GM12865 (cell line): ENCODE measurements around the gene TCF15.

Experiments used
- DNase-seq: peaks from one replicate; pipeline ENCODE4 v3.0.0; 2010; ENCODE audit warnings: low read depth
- H3K4me3 ChIP-seq: 2 replicates; pipeline ENCODE4 v1.5.1; 2011; ENCODE audit warnings: mild to moderate bottlenecking, low read depth, low read length, control low read depth
- TF ChIP-seq, protein P1 (sequence below): IDR thresholded peaks from 2 replicates; pipeline ENCODE4 v1.5.1; 2011; ENCODE audit warnings: low read length, control low read depth, low read depth, inconsistent platforms; ENCODE audit not compliant: insufficient read depth; ENCODE audit errors: missing control alignments

Gene TCF15, protein sequence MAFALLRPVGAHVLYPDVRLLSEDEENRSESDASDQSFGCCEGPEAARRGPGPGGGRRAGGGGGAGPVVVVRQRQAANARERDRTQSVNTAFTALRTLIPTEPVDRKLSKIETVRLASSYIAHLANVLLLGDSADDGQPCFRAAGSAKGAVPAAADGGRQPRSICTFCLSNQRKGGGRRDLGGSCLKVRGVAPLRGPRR

DNA sequence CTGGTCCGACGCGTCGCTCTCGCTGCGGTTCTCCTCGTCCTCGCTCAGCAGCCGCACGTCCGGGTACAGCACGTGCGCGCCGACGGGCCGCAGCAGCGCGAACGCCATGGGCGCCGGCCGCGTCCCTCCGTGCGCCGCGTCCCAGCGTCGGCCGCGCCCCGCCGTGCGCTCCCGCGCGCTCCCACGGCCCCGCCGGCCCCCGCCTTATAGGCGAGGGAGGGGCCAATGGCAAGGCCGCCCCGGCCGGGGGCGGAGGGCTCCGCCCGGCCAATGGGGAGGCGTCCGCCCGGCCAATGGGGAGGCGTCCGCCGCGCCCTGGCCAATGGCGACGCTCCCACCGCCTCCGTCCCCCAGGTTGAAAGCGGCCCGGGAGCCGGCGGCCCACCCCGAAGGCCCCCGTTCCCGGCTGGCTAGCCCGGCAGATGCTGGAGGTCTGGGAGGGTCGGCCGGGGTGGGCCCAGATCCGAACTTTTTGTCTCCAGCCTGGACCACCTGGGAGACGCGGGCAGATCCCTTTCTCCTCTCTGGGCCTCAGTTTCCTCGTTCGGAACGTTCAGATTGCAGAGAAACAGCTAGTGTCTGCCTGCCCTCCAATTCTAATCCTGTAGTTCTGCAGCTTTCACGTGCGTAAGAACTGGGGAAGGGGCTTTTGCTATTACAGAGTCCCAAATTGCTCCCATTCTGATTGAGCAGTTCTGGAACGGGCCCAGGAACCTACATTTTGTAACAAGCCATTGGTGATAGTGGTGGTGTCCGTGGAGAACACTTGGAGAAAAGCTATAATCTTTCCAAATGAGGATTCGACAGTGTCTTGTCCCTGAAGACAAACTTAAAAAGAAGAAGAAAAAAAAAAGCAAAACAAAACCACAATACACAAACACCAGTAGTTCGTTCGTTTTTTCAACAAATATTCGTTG is at the start of gene TCF15:
Gene TCF15 (minus strand): TSS at position 180 of the 917 bp plus-strand sequence. CDS start 72 bp downstream, at position 108.
- DNase-seq, result no peak
- H3K4me3 ChIP-seq, result no peak within 1 kb of the TSS
- TF ChIP-seq, protein P1, sequence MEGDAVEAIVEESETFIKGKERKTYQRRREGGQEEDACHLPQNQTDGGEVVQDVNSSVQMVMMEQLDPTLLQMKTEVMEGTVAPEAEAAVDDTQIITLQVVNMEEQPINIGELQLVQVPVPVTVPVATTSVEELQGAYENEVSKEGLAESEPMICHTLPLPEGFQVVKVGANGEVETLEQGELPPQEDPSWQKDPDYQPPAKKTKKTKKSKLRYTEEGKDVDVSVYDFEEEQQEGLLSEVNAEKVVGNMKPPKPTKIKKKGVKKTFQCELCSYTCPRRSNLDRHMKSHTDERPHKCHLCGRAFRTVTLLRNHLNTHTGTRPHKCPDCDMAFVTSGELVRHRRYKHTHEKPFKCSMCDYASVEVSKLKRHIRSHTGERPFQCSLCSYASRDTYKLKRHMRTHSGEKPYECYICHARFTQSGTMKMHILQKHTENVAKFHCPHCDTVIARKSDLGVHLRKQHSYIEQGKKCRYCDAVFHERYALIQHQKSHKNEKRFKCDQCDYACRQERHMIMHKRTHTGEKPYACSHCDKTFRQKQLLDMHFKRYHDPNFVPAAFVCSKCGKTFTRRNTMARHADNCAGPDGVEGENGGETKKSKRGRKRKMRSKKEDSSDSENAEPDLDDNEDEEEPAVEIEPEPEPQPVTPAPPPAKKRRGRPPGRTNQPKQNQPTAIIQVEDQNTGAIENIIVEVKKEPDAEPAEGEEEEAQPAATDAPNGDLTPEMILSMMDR, result no peak

DNA sequence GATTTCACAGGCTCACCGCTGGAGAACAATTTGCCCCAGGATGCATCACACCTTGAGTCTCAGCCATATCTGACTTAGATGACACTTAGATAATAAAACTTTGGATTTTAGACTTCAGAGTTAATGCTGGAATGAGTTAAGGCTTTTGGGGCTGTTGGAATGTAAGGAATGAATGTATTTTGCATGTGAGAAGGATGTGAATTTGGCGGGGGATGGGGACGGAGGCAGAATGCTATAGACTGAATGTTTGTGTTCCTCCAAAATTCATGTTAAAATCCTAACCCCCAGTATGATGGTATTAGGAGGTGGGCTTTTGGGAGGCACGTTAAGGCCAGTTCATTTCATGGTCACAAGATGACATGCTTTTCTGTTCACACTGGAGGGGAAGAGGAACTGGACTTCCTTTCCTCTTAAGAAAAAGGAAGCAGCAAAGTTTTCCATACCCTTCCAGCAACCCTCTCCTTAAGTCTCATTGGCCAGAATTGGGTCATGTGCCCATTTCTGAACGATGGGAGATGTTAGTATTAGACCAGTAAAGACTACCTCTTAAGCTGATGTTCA is 48.7 kb upstream of the TCF15 start:
- no peak for DNase-seq
- TF ChIP-seq, protein P1, result no peak
- no peak overlapping the region for H3K4me3 ChIP-seq

DNA sequence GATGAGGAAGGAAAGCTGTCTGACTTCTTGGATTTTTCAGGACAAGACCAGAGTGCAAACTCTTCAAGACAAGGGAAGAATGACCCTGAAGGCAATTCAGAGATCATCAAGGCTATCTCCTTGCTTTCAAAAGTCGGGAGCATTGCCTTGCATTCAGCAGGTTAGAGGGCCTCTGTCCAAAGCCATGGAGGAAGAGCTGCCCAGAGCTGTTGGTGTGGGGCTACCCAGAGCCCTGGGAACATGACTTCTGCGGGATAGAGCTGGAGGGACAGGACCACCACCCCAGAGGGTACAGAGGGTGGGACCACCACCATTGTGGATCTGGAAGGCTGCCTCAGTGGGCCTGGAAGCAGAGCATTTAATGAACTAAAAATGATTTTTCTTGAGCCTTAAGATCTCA is 48.1 kb upstream of the TCF15 start:
- TF ChIP-seq, protein P1, result no peak
- H3K4me3 ChIP-seq, result no peak overlapping the region
- DNase-seq, result no peak

DNA sequence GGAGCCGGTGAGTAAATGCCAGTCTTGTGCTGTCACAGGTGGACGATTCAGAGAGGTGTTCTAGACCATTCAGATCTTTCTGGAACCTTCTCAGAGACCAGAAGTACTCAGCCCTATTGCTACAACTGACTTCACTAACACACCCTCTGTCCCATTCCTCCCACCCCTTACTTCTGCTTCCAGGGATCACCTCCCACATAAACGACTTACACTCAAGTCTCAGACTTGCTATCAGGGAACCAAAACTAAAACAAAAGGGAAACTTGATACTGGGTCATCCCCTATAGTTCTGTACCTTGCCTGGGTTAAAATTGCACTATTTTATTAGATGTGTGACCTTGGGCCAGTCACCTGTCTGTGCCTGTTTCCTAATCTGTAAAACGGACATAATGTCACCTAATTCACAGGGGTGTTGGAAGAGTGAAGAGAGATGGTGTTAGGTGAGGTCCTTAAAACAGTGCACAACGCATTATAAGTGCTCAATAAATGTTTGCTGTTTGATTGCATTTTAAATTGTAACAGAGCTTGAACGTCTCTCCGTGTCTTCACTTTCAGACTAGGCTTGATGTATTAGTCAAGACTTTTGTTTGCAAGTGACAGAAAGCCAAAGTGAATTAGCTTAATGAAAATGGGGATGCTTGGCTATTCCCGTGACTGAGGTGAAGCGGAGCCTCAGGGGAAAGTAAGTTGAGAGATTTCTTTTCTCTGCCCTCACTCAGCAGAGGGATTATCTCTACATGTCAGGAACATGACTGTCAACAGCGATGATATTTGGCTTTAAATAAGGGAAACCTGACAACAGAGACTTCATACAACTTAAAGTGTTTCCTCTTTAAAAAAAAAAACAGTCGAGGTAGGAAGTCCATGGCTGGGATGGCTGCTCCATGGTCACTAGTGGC is 45.9 kb upstream of the TCF15 start:
- no peak overlapping the region for H3K4me3 ChIP-seq
- TF ChIP-seq, protein P1, result no peak
- DNase-seq, result no peak

DNA sequence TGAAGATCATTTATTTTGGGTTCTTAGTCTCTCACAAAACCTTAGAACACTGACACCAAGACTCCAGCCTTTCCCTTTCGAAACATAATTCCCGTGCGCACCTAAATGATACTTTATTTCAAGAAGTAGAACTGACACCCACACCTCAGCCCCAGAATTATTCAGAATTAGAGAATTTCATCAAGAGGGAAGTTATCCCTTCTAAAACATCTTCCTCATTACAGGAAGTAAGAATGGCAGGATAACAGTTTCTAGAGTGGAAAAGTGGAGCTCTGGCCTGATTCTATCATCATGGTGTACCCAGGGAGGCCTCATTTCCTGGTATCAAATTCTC is 44.3 kb upstream of the TCF15 start:
- H3K4me3 ChIP-seq, result no peak overlapping the region
- DNase-seq, result no peak
- TF ChIP-seq, protein P1, result no peak

DNA sequence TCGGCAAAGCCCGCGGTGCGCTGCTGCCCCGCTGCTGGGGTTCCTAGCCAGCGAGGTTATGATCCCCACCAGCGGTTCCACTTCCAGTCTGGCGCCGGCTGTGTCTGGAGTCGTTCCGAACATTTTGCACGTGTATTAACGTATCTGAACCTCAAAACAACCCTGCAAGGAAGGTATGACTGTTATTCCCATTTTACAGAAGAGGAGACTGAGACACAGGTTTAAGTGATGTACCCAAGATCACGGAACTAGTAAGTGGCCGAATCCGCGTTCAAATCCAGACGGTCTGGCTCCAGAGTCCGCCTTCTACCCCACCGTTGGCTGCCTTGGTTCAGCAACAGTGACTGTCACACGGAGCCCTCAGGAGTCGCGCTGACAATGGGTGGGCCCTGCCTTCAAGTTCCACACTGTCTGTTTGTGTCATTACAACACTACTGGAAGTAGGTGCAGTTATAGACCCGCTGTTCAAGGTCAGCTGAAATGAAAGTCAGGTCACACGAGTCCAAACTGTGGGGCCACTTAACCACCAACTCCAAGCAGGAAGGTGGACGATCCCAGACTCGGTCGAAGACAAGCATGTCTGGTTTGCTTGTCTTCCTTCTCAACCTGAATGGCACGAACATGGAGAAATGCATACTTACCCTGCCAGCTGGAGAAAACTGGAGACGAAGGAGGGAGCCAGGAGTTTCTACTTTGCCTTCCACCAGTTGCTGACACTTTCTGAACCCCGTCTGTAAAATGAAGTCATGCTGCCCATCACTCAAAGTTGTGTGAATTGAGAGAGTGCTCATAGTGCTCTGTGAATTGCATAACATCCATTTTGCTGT is 43.7 kb upstream of the TCF15 start:
- DNase-seq, result peak; percentile 9
- TF ChIP-seq, protein P1, result no peak
- peak overlapping the region; percentile 64 for H3K4me3 ChIP-seq
